ENCODE results near the gene BRIP1. TPM values are rescaled to one million over a fixed set of nuclear protein-coding genes. Genes with fewer than 3 reads are reported as not detected.
"Not testable (repeated sequence)": the region's sequence is repeated elsewhere in the genome, so short reads cannot be mapped to it uniquely, and the experiment has no call there.

Gene BRIP1
- total RNA-seq, 1 donor from 2014 or later = 66.4 TPM

DNA sequence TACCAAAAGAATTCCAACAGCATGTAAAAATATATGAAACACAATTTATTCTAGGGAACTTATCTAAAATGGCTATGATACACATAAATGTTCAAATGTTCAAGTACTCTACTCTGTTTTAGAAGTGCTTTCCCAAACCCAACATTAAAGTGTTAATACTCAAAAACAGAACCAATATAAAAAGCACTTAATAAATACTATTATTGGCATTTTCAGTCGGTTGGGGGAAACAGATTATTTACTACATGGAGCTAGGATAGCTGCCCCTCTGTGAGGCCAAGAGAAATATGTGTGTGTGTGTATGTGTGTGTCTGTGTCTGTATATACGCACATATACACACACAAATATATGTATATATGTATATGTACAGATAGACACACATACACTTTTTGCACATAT, 32.1 kb upstream of the BRIP1 start:
- Histone ChIP-seq H3K9me3 (ENCODE audit: low read depth) (no peaks in the 10 kb centered on the region), H3K4me1 (peaks cover 6% of the 10 kb centered on the region), H3F3A (ENCODE audit: low read depth) (no peaks in the 10 kb centered on the region), H4K20me1 (ENCODE audit: low read depth) (no peaks in the 10 kb centered on the region), H3K79me2 (ENCODE audit: low read depth) (no peaks in the 10 kb centered on the region), H3K36me3 (peaks cover 30% of the 10 kb centered on the region), H3K27me3 (no peaks in the 10 kb centered on the region), H3K27ac (no peak overlapping the region), H3K9ac (no peak overlapping the region), H3K4me3 (no peak overlapping the region), H3K4me2 (no peak overlapping the region), H2AFZ (replicated peaks) (no peak overlapping the region)
- Mint-ChIP-seq H3K9me3 (no peaks in the 10 kb centered on the region), H3K4me3 (no peak overlapping the region), H3K36me3 (peaks cover 24% of the 10 kb centered on the region), H3K27ac (no peak overlapping the region), H3K4me1 (no peaks in the 10 kb centered on the region), H3K27me3 (ENCODE audit: insufficient read depth, low read depth) (no peaks in the 10 kb centered on the region)
- TF ChIP-seq, protein P1, sequence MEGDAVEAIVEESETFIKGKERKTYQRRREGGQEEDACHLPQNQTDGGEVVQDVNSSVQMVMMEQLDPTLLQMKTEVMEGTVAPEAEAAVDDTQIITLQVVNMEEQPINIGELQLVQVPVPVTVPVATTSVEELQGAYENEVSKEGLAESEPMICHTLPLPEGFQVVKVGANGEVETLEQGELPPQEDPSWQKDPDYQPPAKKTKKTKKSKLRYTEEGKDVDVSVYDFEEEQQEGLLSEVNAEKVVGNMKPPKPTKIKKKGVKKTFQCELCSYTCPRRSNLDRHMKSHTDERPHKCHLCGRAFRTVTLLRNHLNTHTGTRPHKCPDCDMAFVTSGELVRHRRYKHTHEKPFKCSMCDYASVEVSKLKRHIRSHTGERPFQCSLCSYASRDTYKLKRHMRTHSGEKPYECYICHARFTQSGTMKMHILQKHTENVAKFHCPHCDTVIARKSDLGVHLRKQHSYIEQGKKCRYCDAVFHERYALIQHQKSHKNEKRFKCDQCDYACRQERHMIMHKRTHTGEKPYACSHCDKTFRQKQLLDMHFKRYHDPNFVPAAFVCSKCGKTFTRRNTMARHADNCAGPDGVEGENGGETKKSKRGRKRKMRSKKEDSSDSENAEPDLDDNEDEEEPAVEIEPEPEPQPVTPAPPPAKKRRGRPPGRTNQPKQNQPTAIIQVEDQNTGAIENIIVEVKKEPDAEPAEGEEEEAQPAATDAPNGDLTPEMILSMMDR (IDR thresholded peaks at IDR 0.05) = no peak
- no peak for TF ChIP-seq EZH2phosphoT487 (IDR thresholded peaks at IDR 0.05)
- TF ChIP-seq EZH2 (IDR thresholded peaks at IDR 0.05) = no peak
- no peak for DNase-seq (ENCODE audit: low spot score)

GRCh38 chr17:61894310-61894709, 31.0 kb upstream of the BRIP1 start:
- H3K36me3 ChIP-seq = peaks cover 31% of the 10 kb centered on the region
- DNase-seq (ENCODE audit: low spot score); H3K9me3 ChIP-seq (ENCODE audit: low read depth); H3K9ac ChIP-seq; H3K27me3 Mint-ChIP-seq (ENCODE audit: insufficient read depth, low read depth); H3K79me2 ChIP-seq (ENCODE audit: low read depth); H3K4me3 Mint-ChIP-seq; H3K4me1 Mint-ChIP-seq; H3K27me3 ChIP-seq; H3F3A ChIP-seq (ENCODE audit: low read depth); H2AFZ ChIP-seq (replicated peaks); H3K27ac ChIP-seq; H3K4me1 ChIP-seq; H3K9me3 Mint-ChIP-seq; H4K20me1 ChIP-seq (ENCODE audit: low read depth); H3K4me3 ChIP-seq; H3K27ac Mint-ChIP-seq; H3K4me2 ChIP-seq: not testable (repeated sequence)
- H3K36me3 Mint-ChIP-seq = peaks cover 17% of the 10 kb centered on the region

DNA sequence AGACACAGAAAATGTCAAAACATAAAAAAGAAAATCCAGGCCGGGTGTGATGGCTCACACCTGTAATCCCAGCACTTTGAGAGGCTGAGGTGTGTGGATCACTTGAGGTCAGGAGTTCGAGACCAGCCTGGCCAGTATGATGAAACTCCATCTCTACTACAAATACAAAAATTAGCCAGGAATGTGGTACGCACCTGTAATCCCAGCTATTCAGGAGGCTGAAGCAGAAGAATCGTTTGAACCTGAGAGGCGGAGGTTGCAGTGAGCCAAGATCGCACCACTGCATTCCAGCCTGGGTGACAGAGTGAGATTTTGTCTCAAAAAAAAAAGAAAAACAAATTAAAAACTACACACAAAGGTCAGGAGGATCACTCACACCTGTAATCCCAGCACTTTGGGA, 24.4 kb upstream of the BRIP1 start:
- H3K9me3 Mint-ChIP-seq; H3K9me3 ChIP-seq (ENCODE audit: low read depth); DNase-seq (ENCODE audit: low spot score); H3K4me2 ChIP-seq; H3F3A ChIP-seq (ENCODE audit: low read depth); H3K4me3 Mint-ChIP-seq; H3K27ac Mint-ChIP-seq; H2AFZ ChIP-seq (replicated peaks); H3K27me3 ChIP-seq; H3K4me1 ChIP-seq; H4K20me1 ChIP-seq (ENCODE audit: low read depth); H3K4me3 ChIP-seq; H3K9ac ChIP-seq; H3K27ac ChIP-seq; H3K79me2 ChIP-seq (ENCODE audit: low read depth); H3K27me3 Mint-ChIP-seq (ENCODE audit: insufficient read depth, low read depth); H3K4me1 Mint-ChIP-seq: not testable (repeated sequence)
- peaks cover 17% of the 10 kb centered on the region for H3K36me3 Mint-ChIP-seq
- H3K36me3 ChIP-seq = peaks cover 16% of the 10 kb centered on the region

DNA sequence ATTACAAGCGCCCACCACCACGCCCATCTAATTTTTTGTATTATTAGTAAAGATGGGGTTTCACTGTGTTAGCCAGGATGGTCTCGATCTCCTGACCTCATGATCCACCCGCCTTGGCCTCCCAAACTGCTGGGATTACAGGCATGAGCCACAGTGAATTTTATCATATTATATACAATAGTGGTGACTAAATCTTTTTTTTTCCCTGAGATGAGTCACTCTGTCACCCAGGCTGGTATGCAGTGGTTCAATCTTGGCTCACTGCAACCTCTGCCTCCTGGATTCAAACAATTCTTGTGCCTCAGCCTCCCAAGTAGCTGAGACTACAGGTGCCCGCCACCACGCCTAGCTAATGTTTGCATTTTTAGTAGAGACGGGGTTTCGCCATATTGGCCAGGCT, 22.5 kb upstream of the BRIP1 start:
- not testable (repeated sequence) for H3K79me2 ChIP-seq (ENCODE audit: low read depth); H3K4me2 ChIP-seq; H2AFZ ChIP-seq (replicated peaks); H3K4me3 Mint-ChIP-seq; H3K4me3 ChIP-seq; H3K27ac ChIP-seq; H3K27ac Mint-ChIP-seq; H4K20me1 ChIP-seq (ENCODE audit: low read depth); H3K27me3 ChIP-seq; H3K9me3 Mint-ChIP-seq; H3K9me3 ChIP-seq (ENCODE audit: low read depth); H3K27me3 Mint-ChIP-seq (ENCODE audit: insufficient read depth, low read depth); DNase-seq (ENCODE audit: low spot score); H3K9ac ChIP-seq; H3K4me1 ChIP-seq; H3F3A ChIP-seq (ENCODE audit: low read depth); H3K4me1 Mint-ChIP-seq
- peaks cover 16% of the 10 kb centered on the region for H3K36me3 ChIP-seq
- H3K36me3 Mint-ChIP-seq = peaks cover 15% of the 10 kb centered on the region

GRCh38 chr17:61884864-61885263, 21.5 kb upstream of the BRIP1 start:
- H3K27me3 ChIP-seq = no peaks in the 10 kb centered on the region
- no peaks in the 10 kb centered on the region for H4K20me1 ChIP-seq (ENCODE audit: low read depth)
- H3K79me2 ChIP-seq (ENCODE audit: low read depth) = no peaks in the 10 kb centered on the region
- no peak overlapping the region for H3K9ac ChIP-seq
- no peak overlapping the region for H3K4me2 ChIP-seq
- peaks cover 13% of the 10 kb centered on the region for H3K36me3 Mint-ChIP-seq
- TF ChIP-seq, protein P1 (IDR thresholded peaks at IDR 0.05) = no peak
- no peak for TF ChIP-seq EZH2 (IDR thresholded peaks at IDR 0.05)
- TF ChIP-seq EZH2phosphoT487 (IDR thresholded peaks at IDR 0.05) = no peak
- peaks cover 14% of the 10 kb centered on the region for H3K36me3 ChIP-seq
- no peaks in the 10 kb centered on the region for H3K4me1 ChIP-seq
- H3K27me3 Mint-ChIP-seq (ENCODE audit: insufficient read depth, low read depth) = no peaks in the 10 kb centered on the region
- no peak overlapping the region for H3K27ac ChIP-seq
- no peaks in the 10 kb centered on the region for H3K4me1 Mint-ChIP-seq
- no peak overlapping the region for H3K4me3 Mint-ChIP-seq
- H3K9me3 Mint-ChIP-seq = no peaks in the 10 kb centered on the region
- H2AFZ ChIP-seq (replicated peaks) = no peak overlapping the region
- H3F3A ChIP-seq (ENCODE audit: low read depth) = no peaks in the 10 kb centered on the region
- H3K27ac Mint-ChIP-seq = no peak overlapping the region
- DNase-seq (ENCODE audit: low spot score) = no peak
- no peaks in the 10 kb centered on the region for H3K9me3 ChIP-seq (ENCODE audit: low read depth)
- H3K4me3 ChIP-seq = no peak overlapping the region
